ENCODE data around the gene RIN3.

DNA sequence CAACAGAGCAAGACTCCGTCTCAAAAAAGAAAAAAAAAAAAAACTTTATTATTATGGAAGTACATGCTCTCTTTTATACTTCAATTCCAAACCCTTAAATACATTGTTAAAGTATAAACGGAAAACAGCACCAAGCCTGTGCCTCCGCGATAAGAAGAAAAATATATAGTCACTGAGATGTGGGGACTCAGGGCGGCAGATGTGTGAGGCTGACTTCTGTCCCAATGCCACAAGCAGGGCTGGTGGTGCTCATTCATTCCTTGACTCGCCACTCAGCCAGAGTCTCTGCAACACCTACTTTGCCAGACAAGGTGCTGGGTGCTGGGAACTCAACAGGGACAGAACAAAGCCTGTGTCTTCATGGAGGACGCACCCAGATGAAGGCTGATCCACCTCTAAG lies 221.0 kb downstream of the RIN3 start:
- TF ChIP-seq POLR2A (IDR thresholded peaks at IDR 0.05) (no peak), CTCF (IDR thresholded peaks at IDR 0.05) (no peak)
